IMR-90 (cell line): Measurements from ENCODE around the gene RAB31. TPM values are rescaled to one million over a fixed set of nuclear protein-coding genes. Genes with fewer than 3 reads are reported as not detected.

ENCODE experiments used
- ATAC-seq: fragments of 200-7000 bp; cut with Tn5 transposase; 2 replicates; pipeline ENCODE4 v1.9.1; 2020; ENCODE audit warnings: low read depth, mild to moderate bottlenecking, moderate library complexity
- BruUV-seq: library from RNA; stranded (reverse); fragments of 400-500 nt; replicated peaks from 2 replicates; lab custom pipeline; 2021; lab: Mats Ljungman, UMichigan
- CTCF ChIA-PET: fragments of 300-600 bp; formaldehyde crosslinking; extraction: SDS; loops from one replicate; lab custom pipeline; 2021; ENCODE audit warnings: antibody characterized with exemption; lab: Yijun Ruan, JAX
- POLR2A ChIA-PET: fragments of 300-600 bp; sonication (Branson Sonifier 250); formaldehyde crosslinking; loops from one replicate; lab custom pipeline; 2022; ENCODE audit warnings: antibody characterized with exemption; ENCODE audit not compliant: unreplicated experiment; lab: Charles Lee
- DNase-seq: peaks from one replicate; pipeline ENCODE4 v3.0.0; 2013
- H2AFZ ChIP-seq: replicated peaks from 2 replicates; pipeline ENCODE3; 2013; ENCODE audit warnings: low read length, mild to moderate bottlenecking; ENCODE audit not compliant: poor library complexity
- H2AK5ac ChIP-seq: 2 replicates; pipeline ENCODE4 v1.6.1; 2013; ENCODE audit warnings: low read depth, low read length, inconsistent platforms
- H2AK9ac ChIP-seq: replicated peaks from 2 replicates; pipeline ENCODE3; 2013; ENCODE audit warnings: mild to moderate bottlenecking, low read depth, low read length, moderate library complexity; ENCODE audit not compliant: poor library complexity
- H2BK120ac ChIP-seq: 2 replicates; pipeline ENCODE4 v1.6.1; 2013; ENCODE audit warnings: low read depth, low read length, inconsistent platforms
- H2BK15ac ChIP-seq: 3 replicates; pipeline ENCODE4 v1.6.1; 2013; ENCODE audit warnings: low read depth, low read length, inconsistent platforms
- H2BK20ac ChIP-seq: 2 replicates; pipeline ENCODE4 v1.6.1; 2013; ENCODE audit warnings: low read depth, mild to moderate bottlenecking, inconsistent platforms, low read length, moderate library complexity
- H2BK5ac ChIP-seq: 2 replicates; pipeline ENCODE4 v1.6.1; 2013; ENCODE audit warnings: mild to moderate bottlenecking, low read depth, low read length, inconsistent platforms; ENCODE audit not compliant: poor library complexity, severe bottlenecking
- H3K14ac ChIP-seq: replicated peaks from 2 replicates; pipeline ENCODE4 v1.6.1; 2013; ENCODE audit warnings: low read depth, low read length, inconsistent platforms
- H3K18ac ChIP-seq: 2 replicates; pipeline ENCODE4 v1.6.1; 2013; ENCODE audit warnings: low read depth, low read length, control low read depth
- H3K23ac ChIP-seq: 2 replicates; pipeline ENCODE4 v1.6.1; 2013; ENCODE audit warnings: low read depth, low read length, inconsistent platforms
- H3K27ac ChIP-seq: 2 replicates; pipeline ENCODE4 v1.5.1; 2013; ENCODE audit warnings: mild to moderate bottlenecking, control low read depth, low read length; ENCODE audit not compliant: insufficient read depth
- H3K27me3 ChIP-seq: 2 replicates; pipeline ENCODE4 v1.6.1; 2013; ENCODE audit warnings: low read length; ENCODE audit not compliant: control insufficient read depth, insufficient read depth
- H3K36me3 ChIP-seq: 2 replicates; pipeline ENCODE4 v1.6.1; 2013; ENCODE audit warnings: low read length, mixed read lengths; ENCODE audit not compliant: control insufficient read depth, insufficient read depth
- H3K4ac ChIP-seq: 2 replicates; pipeline ENCODE4 v1.6.1; 2013; ENCODE audit warnings: low read depth, low read length, inconsistent platforms
- H3K4me1 ChIP-seq: 2 replicates; pipeline ENCODE4 v1.6.1; 2013; ENCODE audit warnings: low read length, mixed read lengths; ENCODE audit not compliant: control insufficient read depth, insufficient read depth
- H3K4me2 ChIP-seq: 2 replicates; pipeline ENCODE4 v1.6.1; 2013; ENCODE audit warnings: low read depth, mild to moderate bottlenecking, control low read depth, low read length, moderate library complexity
- H3K4me3 ChIP-seq: 2 replicates; pipeline ENCODE4 v1.5.1; 2013; ENCODE audit warnings: low read depth, mild to moderate bottlenecking, control low read depth, low read length, moderate library complexity; ENCODE audit not compliant: insufficient read depth
- H3K56ac ChIP-seq: 2 replicates; pipeline ENCODE4 v1.6.1; 2013; ENCODE audit warnings: low read length, inconsistent platforms; ENCODE audit not compliant: insufficient read depth; ENCODE audit errors: extremely low read depth
- H3K79me1 ChIP-seq, 2 experiments: 2 replicates each; pipeline ENCODE4 v1.6.1; 2013; ENCODE audit warnings: low read length in 2 of 2, inconsistent platforms in 1 of 2, low read depth in 1 of 2
- H3K9ac ChIP-seq: 2 replicates; pipeline ENCODE4 v1.6.1; 2013; ENCODE audit warnings: low read depth, low read length, control low read depth
- H3K9me1 ChIP-seq: 2 replicates; pipeline ENCODE4 v1.6.1; 2013; ENCODE audit warnings: low read length, inconsistent platforms; ENCODE audit not compliant: insufficient read depth
- H3K9me3 ChIP-seq: 2 replicates; pipeline ENCODE4 v1.6.1; 2013; ENCODE audit warnings: low read length; ENCODE audit not compliant: control insufficient read depth, insufficient read depth
- H4K20me1 ChIP-seq: 2 replicates; pipeline ENCODE4 v1.6.1; 2013; ENCODE audit warnings: low read length, inconsistent platforms; ENCODE audit not compliant: insufficient read depth
- H4K5ac ChIP-seq: 2 replicates; pipeline ENCODE4 v1.6.1; 2013; ENCODE audit warnings: mild to moderate bottlenecking, low read depth, low read length, control low read depth
- H4K8ac ChIP-seq, 2 experiments: 2 replicates each; pipeline ENCODE4 v1.6.1; 2013; ENCODE audit warnings: low read depth in 2 of 2, low read length in 2 of 2, control low read depth in 1 of 2, inconsistent platforms in 1 of 2
- H4K91ac ChIP-seq: 2 replicates; pipeline ENCODE4 v1.6.1; 2013; ENCODE audit warnings: low read depth, low read length, inconsistent platforms; ENCODE audit not compliant: insufficient read depth
- BHLHE40 ChIP-seq: fragments of 150-350 bp; IDR thresholded peaks from 2 replicates; pipeline ENCODE4 v1.6.1; 2016; ENCODE audit warnings: mild to moderate bottlenecking, low read depth, low read length
- CEBPB ChIP-seq: IDR thresholded peaks from 2 replicates; pipeline ENCODE4 v1.6.1; 2012; ENCODE audit warnings: low read depth, low read length, improper control_type of control experiment
- CHD1 ChIP-seq: IDR thresholded peaks from 2 replicates; pipeline ENCODE4 v1.6.1; 2012; ENCODE audit warnings: low read depth, low read length, improper control_type of control experiment
- FOS ChIP-seq: fragments of 150-350 bp; IDR thresholded peaks from 2 replicates; pipeline ENCODE4 v1.6.1; 2016; ENCODE audit warnings: low read depth, low read length
- MAFK ChIP-seq: IDR thresholded peaks from 2 replicates; pipeline ENCODE4 v1.6.1; 2012; ENCODE audit warnings: low read depth, low read length, improper control_type of control experiment
- MAZ ChIP-seq: IDR thresholded peaks from 2 replicates; pipeline ENCODE4 v1.6.1; 2012; ENCODE audit warnings: low read depth, mild to moderate bottlenecking, low read length, improper control_type of control experiment, moderate library complexity, borderline replicate concordance
- MXI1 ChIP-seq: IDR thresholded peaks from 2 replicates; pipeline ENCODE4 v1.6.1; 2012; ENCODE audit warnings: low read depth, mild to moderate bottlenecking, low read length, moderate library complexity, borderline replicate concordance
- NFE2L2 ChIP-seq: fragments of 150-350 bp; IDR thresholded peaks from 2 replicates; pipeline ENCODE4 v1.6.1; 2016; ENCODE audit warnings: low read depth, mild to moderate bottlenecking, low read length
- POLR2A ChIP-seq: IDR thresholded peaks from 2 replicates; pipeline ENCODE4 v1.6.1; 2012; ENCODE audit warnings: mild to moderate bottlenecking, low read depth, low read length
- RAD21 ChIP-seq: IDR thresholded peaks from 2 replicates; pipeline ENCODE4 v1.6.1; 2012; ENCODE audit warnings: low read length, improper control_type of control experiment
- RCOR1 ChIP-seq: IDR thresholded peaks from 2 replicates; pipeline ENCODE4 v1.6.1; 2012; ENCODE audit warnings: mild to moderate bottlenecking, low read length, improper control_type of control experiment; ENCODE audit not compliant: insufficient replicate concordance
- RFX5 ChIP-seq: IDR thresholded peaks from 2 replicates; pipeline ENCODE4 v1.8.0; 2012; ENCODE audit warnings: low read depth, mild to moderate bottlenecking, low read length, moderate library complexity
- SMC3 ChIP-seq: fragments of 150-350 bp; IDR thresholded peaks from 2 replicates; pipeline ENCODE4 v1.6.1; 2016; ENCODE audit warnings: low read depth, mild to moderate bottlenecking, antibody characterized with exemption, low read length, moderate library complexity
- WGBS, 2 experiments: methylation state at CpG; one replicate each; pipeline versions ENCODE4 v1.1.5 to v1.1.7; 2013; ENCODE audit warnings: missing lambda C conversion rate in 2 of 2; ENCODE audit not compliant: insufficient read length in 1 of 2; ENCODE audit errors: extremely low coverage in 2 of 2; 5-methylcytosine and 5-hydroxymethylcytosine counted together
- dilution Hi-C: fragments of 300-500 bp; cut with HindIII; formaldehyde crosslinking; loops from one replicate; pipeline ENCODE4 v1.14.3; 2018; ENCODE audit warnings: low sequenced_read_pairs; ENCODE audit not compliant: unreplicated experiment
- in situ Hi-C: fragments of 300-500 bp; cut with MboI; formaldehyde crosslinking; loops from 3 replicates; pipeline ENCODE4 v1.14.3; 2019; ENCODE audit warnings: low sequenced_read_pairs, inconsistent platforms, mixed read lengths
- intact Hi-C: fragments of 100-400 bp; cut with micrococcal nuclease; formaldehyde crosslinking; loops from 2 replicates; pipeline ENCODE4 v1.10.0; 2022
- polyA plus RNA-seq, 3 experiments: library from polyadenylated mRNA; depleted of rRNA; stranded (reverse); fragments of >200 nt; gene quantifications; 2 replicates each; pipeline ENCODE4 v1.2.3, GENCODE V29; 2012; ENCODE audit warnings: low replicate concordance in 1 of 3
- total RNA-seq: library from RNA; depleted of rRNA; stranded (reverse); fragments of >200 nt; gene quantifications from 2 replicates; pipeline ENCODE4 v1.2.3, GENCODE V29; 2012
- TF ChIP-seq, protein P1 (sequence below): fragments of 150-350 bp; IDR thresholded peaks from 2 replicates; pipeline ENCODE4 v1.6.1; 2016; ENCODE audit warnings: low read depth, mild to moderate bottlenecking, low read length, moderate library complexity, borderline replicate concordance
- TF ChIP-seq, protein P2 (sequence below): fragments of 150-350 bp; IDR thresholded peaks from 2 replicates; pipeline ENCODE4 v1.6.1; 2017; ENCODE audit warnings: mild to moderate bottlenecking, antibody characterized with exemption, low read length, low read depth
- TF ChIP-seq, protein P3 (sequence below): conservative IDR thresholded peaks from 2 replicates; pipeline ENCODE4 v1.5.1; 2012; ENCODE audit warnings: mild to moderate bottlenecking, low read depth, low read length, improper control_type of control experiment

RAB31 gene
- total and polyA plus RNA-seq, 2 of the 4 experiments (the other 2 are of a cell fraction): 13.8 to 26.9 TPM

DNA sequence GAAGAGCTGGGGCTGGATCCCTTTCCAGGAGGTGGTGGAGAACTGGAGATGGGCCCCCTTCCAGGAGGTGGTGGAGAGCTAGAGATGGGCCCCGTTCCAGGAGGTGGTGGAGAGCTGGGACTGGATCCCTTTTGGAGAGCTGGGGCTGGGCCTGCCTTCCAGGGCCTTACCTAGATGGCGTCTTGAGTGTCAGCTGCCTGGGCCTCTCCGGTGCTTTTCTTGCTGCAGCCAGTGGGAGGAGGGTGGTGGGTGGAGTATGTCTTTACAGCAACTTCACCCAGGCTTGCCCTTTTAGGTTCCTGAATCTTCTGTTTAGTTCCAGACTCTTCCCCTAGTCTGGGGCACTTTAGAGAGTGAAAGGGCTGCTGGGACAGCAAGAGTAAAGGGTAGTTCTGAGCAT, 158.5 kb downstream of the RAB31 start:
- Histone ChIP-seq H3K23ac (no peak overlapping the region), H2AK5ac (no peak overlapping the region), H4K8ac (no peak overlapping the region), H2BK120ac (no peak overlapping the region), H3K56ac (no peak overlapping the region), H3K4me1 (peaks cover 15% of the 10 kb centered on the region), H3K79me1 (no peaks in the 10 kb centered on the region), H3K27me3 (no peaks in the 10 kb centered on the region), H3K9me3 (peaks cover 13% of the 10 kb centered on the region; the same call in 1 of the 2 replicates), H2AFZ (no peak overlapping the region), H3K9ac (no peak overlapping the region), H3K36me3 (peaks cover 3% of the 10 kb centered on the region; the same call in 1 of the 2 replicates), H2BK15ac (no peak overlapping the region), H4K5ac (no peak overlapping the region), H3K4me3 (no peak overlapping the region), H3K9me1 (peaks cover 10% of the 10 kb centered on the region), H3K14ac (no peak overlapping the region), H4K91ac (no peak overlapping the region), H4K20me1 (no peaks in the 10 kb centered on the region), H2AK9ac (no peak overlapping the region), H3K27ac (no peak overlapping the region), H2BK20ac (no peak overlapping the region), H3K18ac (no peak overlapping the region), H3K4ac (no peak overlapping the region), H2BK5ac (no peak overlapping the region), H3K4me2 (no peak overlapping the region)
- TF ChIP-seq MXI1 (no peak), MAFK (no peak), BHLHE40 (no peak), POLR2A (no peak), MAZ (no peak), RFX5 (no peak), SMC3 (no peak), CHD1 (no peak), NFE2L2 (no peak), CEBPB (no peak), RAD21 (no peak), RCOR1 (no peak), FOS (no peak)
- TF ChIP-seq, protein P1, sequence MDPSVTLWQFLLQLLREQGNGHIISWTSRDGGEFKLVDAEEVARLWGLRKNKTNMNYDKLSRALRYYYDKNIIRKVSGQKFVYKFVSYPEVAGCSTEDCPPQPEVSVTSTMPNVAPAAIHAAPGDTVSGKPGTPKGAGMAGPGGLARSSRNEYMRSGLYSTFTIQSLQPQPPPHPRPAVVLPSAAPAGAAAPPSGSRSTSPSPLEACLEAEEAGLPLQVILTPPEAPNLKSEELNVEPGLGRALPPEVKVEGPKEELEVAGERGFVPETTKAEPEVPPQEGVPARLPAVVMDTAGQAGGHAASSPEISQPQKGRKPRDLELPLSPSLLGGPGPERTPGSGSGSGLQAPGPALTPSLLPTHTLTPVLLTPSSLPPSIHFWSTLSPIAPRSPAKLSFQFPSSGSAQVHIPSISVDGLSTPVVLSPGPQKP: no peak
- TF ChIP-seq, protein P2, sequence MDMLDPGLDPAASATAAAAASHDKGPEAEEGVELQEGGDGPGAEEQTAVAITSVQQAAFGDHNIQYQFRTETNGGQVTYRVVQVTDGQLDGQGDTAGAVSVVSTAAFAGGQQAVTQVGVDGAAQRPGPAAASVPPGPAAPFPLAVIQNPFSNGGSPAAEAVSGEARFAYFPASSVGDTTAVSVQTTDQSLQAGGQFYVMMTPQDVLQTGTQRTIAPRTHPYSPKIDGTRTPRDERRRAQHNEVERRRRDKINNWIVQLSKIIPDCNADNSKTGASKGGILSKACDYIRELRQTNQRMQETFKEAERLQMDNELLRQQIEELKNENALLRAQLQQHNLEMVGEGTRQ: no peak
- TF ChIP-seq, protein P3, sequence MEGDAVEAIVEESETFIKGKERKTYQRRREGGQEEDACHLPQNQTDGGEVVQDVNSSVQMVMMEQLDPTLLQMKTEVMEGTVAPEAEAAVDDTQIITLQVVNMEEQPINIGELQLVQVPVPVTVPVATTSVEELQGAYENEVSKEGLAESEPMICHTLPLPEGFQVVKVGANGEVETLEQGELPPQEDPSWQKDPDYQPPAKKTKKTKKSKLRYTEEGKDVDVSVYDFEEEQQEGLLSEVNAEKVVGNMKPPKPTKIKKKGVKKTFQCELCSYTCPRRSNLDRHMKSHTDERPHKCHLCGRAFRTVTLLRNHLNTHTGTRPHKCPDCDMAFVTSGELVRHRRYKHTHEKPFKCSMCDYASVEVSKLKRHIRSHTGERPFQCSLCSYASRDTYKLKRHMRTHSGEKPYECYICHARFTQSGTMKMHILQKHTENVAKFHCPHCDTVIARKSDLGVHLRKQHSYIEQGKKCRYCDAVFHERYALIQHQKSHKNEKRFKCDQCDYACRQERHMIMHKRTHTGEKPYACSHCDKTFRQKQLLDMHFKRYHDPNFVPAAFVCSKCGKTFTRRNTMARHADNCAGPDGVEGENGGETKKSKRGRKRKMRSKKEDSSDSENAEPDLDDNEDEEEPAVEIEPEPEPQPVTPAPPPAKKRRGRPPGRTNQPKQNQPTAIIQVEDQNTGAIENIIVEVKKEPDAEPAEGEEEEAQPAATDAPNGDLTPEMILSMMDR: no peak
- POLR2A ChIA-PET: no interaction called here
- no CpG with 5 or more reads among the region's 3 CpGs for WGBS, 2 experiments
- in situ Hi-C loops: no loop called here
- BruUV-seq: no TSS peak
- DNase-seq: no peak
- CTCF ChIA-PET: interaction anchor here (0.6 kb wide), 1 partner anchor 582 kb away, joined by 3 read pairs; no protein-coding TSS in a partner anchor
- ATAC-seq: no peak
- intact Hi-C loops: no loop called here
- dilution Hi-C loops: no loop called here
